GM18499 (cell line): ENCODE results near the gene PCMT1.
"Not testable (repeated sequence)": the region's sequence is repeated elsewhere in the genome, so short reads cannot be mapped to it uniquely, and the experiment has no call there.

Experiments
- ATAC-seq: cut with Tn5 transposase; IDR thresholded peaks from one replicate; pipeline ENCODE4 v1.9.1; 2021; ENCODE audit warnings: moderate number of reproducible peaks; ENCODE audit not compliant: insufficient read depth, unreplicated experiment

Gene PCMT1

GRCh38 chr6:149809798-149810197 lies 60.3 kb downstream of the PCMT1 start:
- ATAC-seq: no peak

DNA sequence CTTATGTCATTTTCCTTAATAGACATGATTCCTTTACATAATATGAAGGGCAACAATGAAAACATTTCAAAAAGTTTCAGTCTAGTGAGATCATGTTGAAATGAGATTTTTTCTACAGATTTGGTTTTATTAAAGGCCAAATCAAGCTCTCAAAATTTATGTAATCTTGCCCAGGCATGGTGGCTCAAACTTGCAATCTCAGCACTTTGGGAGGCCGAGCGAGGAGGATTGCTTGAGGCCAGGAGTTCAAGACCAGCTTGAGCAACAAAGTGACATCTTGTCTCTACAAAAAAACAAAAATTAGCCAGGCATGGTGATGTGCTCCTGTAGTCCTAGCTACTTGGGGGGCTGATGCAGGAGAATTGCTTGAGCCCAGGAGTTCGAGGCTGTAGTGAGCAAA lies 63.8 kb downstream of the PCMT1 start:
- ATAC-seq: no peak

DNA sequence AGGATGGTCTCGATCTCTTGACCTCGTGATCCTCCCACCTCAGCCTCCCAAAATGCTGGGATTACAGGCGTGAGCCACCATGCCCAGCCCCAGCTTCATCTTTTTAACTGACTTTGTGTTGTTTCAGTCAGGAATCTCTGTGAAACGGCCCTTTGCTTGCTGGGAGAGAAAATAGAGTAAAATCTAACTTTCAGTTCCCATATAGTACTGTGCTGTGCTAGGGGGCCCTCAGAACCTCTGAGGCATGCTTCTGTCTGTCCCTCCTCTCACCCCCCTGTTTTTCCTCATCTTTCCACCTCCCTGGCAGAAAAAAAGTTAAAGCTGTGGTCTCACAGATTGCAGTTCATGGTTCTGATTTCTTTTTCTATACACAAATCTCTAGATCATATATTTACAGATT lies 66.2 kb downstream of the PCMT1 start:
- ATAC-seq: no peak

- ATAC-seq: no peak
Measured at GRCh38 chr6:149820506-149820905, 71.0 kb downstream of the PCMT1 start.

GRCh38 chr6:149821492-149821891 lies 72.0 kb downstream of the PCMT1 start:
- no peak for ATAC-seq

DNA sequence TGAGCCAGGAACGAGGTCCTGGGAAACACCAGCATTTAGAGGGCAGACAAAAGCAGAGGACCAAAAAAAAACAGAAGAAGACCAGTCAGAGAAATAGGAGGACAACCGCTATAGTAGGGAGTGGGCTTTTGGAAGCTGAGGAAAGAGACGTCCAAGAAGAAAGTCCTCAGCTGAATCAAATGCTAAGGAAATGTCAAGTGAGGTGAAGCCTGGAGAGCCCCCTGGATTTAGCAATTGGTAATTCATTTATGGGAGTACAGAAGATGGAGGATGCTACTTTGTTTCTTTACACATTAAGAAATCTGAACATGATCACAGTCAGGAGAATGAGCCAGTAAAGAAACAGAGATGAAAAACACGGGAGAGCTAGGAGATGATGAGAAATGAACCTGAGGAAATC lies 73.5 kb downstream of the PCMT1 start:
- no peak for ATAC-seq

DNA sequence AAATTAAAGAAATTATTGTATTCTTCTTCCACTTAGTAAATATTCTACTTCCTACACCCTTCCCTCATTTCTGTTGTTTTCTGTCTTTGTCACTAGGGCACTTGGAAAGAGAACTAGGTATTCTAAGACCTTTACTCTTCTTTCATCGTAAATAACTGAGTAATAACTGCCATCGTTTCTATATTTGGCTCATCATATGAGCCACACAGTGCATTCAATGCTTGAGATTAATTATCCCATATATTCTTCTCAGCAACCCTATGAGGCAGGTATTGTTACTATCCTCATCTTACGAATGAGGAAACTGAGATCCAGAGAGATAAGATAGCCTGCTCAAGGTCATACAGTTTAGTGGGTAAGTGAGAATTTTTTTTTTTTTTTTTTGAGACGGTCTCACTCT lies 75.8 kb downstream of the PCMT1 start:
- ATAC-seq: no peak

- no peak for ATAC-seq
Measured at GRCh38 chr6:149830731-149831307, 81.3 kb downstream of the PCMT1 start.

GRCh38 chr6:149831308-149831820 lies 81.8 kb downstream of the PCMT1 start:
- no peak for ATAC-seq

DNA sequence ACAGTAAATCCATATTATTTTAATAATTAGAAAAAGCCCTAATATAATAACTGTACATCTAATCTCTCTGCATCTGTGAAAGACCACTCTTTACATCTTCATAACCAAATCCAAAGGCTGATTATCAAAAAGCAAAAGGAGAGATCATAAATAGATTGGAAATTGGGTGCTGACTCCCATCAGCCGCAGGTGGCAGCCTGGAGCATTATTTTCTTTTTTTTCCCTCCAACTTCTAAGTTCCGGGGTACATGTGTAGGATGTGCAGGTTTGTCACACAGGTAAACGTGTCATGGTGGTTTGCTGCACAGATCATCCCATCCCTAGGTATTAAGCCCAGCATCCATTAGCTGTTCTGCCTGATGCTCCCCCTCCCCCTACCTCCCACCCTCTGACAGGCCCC lies 84.1 kb downstream of the PCMT1 start:
- no peak for ATAC-seq

GRCh38 chr6:149834513-149835481 lies 85.3 kb downstream of the PCMT1 start:
- ATAC-seq: no peak

GRCh38 chr6:149840345-149841075 lies 91.0 kb downstream of the PCMT1 start:
- ATAC-seq: no peak

GRCh38 chr6:149842331-149842730 lies 92.8 kb downstream of the PCMT1 start:
- no peak for ATAC-seq

GRCh38 chr6:149843051-149843633 lies 93.6 kb downstream of the PCMT1 start:
- no peak for ATAC-seq

GRCh38 chr6:149844036-149844435 lies 94.5 kb downstream of the PCMT1 start:
- ATAC-seq: not testable (repeated sequence)

DNA sequence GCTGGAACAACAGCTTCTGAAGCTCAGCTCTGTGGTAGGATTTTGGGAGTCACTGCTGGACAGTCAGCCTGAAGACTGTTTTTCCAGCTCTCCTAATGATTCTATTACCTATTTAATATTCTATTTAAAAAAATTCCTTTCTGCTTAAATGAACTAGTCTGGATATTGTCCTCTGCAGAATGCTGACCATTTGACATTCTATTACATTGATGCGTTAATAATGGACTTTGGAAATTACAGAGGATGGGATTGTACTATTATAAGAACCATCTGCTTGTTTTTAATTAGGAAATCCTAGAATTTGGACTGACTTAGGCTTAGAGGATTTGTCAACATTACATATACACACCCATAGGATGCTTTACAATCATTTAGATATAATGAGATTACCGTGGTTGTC lies 94.9 kb downstream of the PCMT1 start:
- no peak for ATAC-seq

DNA sequence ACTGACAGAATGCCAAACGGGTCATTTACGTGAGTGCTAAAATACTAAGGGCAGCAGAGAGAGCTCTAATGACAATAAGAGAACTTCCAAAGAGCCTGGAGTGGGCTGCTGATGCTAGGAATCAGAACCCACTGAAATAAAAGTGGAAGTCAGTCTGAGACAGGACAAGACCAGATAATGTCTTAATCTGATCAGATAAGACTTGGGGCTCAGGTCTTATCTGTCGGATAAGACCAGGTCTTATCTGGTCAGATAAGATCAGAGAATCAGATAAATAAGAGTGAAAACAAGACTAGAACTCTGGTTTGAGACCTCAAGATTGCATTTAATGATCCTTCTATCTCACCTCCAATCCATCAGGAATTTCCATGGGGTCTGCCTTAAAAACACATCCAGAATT lies 96.0 kb downstream of the PCMT1 start:
- no peak for ATAC-seq

GRCh38 chr6:149846321-149846720 lies 96.8 kb downstream of the PCMT1 start:
- ATAC-seq: no peak

DNA sequence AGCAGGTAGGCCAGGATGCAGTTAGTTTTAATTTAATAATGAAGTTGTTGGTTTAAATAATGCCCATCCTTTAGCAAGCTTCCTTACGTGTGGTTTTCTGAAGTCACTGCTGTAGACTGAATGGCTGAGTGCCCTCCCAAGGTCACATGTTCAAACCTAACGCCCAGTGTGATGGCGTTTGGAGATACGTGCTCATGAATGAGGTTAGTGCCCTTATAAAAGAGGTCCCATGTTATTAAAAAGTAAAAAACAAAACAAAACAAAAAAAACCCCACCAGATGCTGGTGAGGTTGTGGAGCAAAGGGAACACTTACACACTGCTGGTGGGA lies 98.4 kb downstream of the PCMT1 start:
- ATAC-seq: no peak

- not testable (repeated sequence) for ATAC-seq
Measured at GRCh38 chr6:149848343-149848742, 98.8 kb downstream of the PCMT1 start.
